NAMALWA (cell line): ENCODE results near the gene NPPA.
"Not testable (repeated sequence)": the region's sequence is repeated elsewhere in the genome, so short reads cannot be mapped to it uniquely, and the experiment has no call there.

Experiments used
- DNase-seq: peaks from one replicate; pipeline ENCODE4 v3.0.0-alpha.2; 2015; ENCODE audit warnings: low spot score

The NPPA gene

DNA sequence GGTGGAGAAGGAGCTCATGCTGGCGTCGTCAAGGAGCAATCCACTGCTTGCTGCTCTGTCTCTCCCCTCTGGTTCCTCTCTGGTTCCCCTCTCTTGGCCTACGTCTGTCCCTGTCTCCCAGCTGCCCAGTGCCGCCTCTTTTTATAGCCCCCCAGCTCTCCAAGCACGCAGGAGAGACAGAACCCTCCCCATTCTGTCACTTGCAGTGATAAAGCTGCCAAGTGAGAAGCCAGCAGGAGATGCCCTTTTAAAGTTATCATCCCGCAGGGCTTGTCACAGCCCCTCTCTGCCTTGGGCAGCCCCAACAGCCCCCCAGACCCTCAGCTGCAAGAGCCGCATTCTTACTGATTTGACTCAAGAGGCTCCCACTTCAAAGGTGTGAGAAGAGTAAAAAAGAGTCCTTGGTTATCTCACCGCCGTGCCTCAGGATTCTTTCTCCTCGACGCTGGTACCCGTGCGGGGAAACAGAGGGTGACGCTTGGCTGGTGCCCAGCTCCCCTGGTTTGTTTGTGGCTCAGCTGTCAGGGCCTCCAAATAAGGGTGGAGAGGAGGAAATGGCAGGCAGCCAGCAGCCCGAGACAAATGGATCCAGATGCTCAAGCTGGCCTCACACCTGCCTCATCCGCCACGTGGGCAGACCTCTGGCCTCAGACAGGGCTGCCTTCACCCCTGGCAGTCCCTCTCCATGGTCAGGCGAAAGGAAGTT, at the start of gene NPPA:
NPPA (minus strand) TSS at position 117 of the 706 bp plus-strand sequence; CDS start at position 18, 99 bp downstream.
- peak; percentile 93 for DNase-seq

DNA sequence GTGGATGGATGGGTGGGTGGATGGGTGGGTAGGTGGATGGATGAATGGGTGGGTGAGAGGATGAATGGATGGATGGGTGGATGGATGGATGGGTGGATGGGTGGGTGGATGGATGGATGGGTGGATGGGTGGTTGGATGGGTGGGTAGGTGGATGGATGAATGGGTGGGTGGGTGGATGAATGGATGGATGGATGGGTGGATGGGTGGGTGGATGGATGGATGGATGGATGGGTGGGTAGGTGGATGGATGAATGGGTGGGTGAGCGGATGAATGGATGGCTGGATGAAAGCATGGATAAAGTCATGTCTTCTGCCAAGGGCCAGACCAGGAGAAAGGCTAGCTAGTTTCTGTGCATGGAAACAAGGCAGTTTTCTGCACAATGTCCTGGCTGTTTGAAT, 46.9 kb upstream of the NPPA start:
- not testable (repeated sequence) for DNase-seq

DNA sequence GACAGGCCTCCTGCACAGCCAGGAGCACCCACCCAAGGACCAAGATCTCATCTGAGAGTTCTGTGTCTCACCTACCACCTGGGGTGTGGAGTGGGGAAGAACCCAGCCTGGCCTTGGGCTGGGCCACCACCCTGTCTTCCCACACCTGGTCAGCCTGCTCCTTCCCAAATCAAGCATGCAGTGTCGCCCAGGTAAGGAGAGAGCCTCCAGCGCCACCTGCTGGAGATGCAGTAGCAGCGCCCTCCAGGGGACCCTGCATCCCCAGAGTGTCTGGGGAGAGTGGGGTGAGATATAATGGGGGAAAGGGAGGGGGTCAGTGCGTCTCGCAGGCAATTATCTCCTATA, 46.3 kb upstream of the NPPA start:
- DNase-seq: peak; percentile 79

DNA sequence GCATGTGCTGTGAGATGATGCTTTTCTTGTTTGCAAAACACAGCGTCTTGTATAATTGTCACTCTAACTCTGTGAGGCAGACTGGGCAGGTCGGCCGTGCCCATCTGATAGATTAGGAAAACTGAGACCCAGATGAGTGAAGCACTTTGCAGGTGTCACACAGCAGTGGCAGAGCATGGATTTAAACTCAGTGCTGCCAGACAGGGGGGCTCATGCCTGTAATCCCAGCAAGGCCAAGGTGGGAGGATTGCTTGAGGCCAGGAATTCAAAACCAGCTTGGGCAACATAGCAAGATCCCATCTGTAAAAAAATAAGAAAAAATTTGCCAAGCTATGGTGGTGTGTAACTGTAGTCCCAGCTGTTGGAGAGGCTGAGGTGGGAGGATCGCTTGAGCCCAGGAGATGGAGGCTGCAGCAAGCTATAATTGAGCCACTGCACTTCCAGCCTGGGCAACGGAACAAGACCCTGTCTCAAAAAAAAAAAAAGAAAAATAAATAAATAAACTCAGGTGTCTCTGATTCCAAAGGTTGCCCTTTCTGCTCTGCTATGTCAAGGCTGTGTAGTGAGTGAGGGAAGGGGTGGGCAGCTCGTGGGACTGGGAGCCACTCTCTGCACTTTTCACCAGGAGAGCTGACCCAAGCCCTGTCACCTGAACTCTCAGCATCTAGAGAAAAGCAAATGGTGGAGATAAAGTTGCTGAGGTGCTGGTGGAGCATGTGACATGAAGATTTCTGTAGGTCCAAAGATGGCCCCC, 44.0 kb upstream of the NPPA start:
- DNase-seq: no peak

DNA sequence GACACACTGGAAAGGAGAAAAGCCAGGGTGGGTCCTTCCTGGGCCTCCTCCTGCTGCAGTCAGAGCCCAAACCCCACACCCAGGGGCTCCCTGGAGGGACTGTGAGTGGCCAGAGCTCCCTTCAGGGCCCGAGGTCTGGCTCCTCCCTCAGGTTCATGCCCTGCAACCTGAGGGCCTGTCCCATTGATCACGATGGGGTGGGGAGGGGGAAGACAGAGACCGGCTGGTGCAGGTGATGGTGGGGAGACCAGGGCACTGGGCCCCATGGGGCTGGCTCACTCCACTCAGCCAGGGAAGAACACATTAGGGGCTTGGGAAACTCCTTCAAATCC, 41.3 kb upstream of the NPPA start:
- DNase-seq: no peak

DNA sequence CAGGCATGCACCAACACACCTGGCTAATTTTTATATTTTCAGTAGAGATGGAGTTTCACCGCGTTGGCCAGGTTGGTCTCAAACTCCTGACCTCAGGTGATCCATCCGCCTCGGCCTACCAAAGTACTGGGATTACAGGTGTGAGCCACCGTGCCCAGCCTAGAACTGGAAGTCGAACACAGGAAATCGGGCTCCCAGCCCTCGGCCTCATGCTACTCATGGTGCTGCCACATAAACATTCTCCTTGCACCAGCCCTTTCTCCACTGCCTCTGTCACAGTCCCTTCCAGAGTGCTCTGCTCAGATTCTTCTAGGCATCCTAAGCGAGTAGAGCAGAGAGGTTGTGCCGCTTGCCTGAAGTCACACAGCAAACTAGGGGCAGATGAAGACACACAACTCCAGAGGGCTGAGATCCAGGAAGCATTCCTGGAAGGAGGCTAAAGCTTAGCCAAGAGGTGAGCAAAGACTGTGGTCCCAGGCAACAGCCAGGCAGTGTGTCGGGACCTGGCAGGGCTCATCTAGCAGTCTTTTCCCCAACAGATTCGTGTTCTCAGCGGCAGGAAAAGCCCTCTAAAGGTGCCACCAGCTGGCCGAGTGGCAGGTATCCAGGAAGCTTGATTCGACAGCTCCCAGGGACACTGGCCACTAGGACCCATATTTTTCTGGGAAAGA, 40.8 kb upstream of the NPPA start:
- DNase-seq: no peak

DNA sequence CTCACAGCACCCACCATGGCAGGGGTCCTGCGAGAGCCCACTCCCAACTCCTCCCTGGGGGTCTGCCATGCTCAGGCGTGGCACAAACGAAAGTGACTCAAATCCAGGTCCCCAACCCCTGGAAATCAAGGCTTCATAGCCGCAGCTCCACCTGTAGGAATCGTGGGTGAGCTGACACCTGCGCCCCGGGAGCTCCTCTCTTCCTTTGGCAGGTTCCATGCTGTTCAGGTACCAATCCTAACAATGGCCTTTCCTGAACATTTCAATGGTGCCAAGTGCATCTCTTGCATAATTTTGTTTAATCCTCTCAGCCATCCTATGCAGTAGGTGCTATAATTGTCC, 40.1 kb upstream of the NPPA start:
- DNase-seq: no peak

DNA sequence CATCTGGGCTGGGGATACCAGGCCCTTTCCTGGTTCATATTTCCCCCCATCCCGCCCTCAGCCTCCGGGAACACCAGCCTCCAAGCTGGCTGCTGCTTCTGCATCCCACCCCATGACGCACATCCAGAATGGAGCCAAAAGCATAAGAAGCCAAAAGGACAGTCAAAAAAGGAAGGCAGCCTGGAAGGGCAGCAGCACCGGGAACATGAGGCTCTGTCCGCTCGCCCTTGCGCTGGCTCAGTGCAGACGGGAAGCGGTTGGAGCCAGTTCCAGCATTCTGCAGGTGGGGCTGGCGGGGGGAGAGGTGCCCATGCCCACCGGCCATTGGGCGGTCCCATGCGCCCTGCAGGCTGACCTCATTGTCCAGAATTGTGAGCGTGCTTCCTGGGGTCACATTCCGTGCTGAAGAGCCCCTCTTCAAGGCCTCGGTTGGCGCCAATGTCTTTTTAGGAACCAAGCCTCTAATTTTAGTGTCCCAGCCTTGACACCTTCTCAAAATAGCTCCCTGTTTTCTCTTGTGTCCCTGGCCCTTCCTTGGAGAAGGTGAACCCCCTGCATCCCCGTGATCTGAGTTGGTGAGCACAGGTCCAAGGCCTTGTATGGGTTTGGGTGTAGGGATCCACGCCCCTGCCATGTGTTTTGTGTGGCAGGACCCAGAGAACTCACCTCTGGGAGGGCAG, 39.5 kb upstream of the NPPA start:
- DNase-seq: no peak

DNA sequence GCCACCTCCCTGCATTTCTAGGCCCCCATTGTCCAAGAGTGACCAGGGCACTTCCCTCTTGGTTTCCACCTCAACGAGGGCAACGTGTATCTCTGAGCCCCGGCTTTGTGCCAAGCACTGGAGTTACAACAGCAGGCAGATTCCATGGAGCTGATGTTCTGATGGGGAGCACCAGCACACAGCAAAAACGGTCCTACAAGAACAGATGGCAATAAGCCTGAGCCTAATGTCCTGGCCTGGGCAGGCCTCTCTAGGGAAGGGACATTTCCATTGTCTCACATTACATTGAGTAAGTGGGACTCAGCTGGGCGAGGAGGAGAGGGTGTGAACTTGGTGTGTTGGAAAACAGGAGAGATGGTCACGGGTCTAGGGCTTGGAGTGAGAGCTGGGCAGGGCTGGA, 38.3 kb upstream of the NPPA start:
- DNase-seq: no peak

DNA sequence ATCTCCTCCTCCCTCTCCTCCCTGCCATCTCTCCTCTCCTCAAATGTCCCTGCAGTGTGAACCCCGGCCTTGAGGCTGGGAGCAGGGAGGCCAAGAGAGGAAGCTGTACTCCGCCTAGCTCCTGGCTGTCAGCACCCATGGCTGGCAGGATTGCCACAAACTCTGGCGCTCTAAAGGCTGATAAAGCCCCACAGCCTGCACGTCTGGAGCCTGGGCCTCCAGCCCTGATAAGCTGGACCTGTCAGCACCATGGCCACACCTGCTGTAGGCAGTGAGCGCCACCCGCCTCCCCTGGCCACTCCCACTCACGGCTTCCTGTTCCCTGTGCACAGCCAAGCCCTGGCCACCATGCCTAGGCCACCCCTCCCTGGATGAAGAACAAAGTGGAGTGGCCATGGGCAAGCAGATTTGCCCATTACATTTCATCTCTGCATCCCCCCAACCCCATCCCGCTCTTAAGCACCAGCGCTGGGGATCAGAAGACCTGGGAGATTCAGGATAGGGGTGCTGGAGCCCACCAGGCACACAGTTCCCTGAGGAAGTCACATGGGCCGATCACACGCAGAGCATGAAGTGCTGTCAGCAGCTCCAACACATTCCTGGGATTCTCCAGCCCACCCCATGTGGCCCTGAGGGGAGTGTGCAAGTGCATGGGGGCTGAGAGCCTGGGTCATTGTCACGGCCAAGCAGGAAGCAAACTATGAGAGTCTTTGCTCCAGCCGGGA, 35.4 kb upstream of the NPPA start:
- DNase-seq: no peak

DNA sequence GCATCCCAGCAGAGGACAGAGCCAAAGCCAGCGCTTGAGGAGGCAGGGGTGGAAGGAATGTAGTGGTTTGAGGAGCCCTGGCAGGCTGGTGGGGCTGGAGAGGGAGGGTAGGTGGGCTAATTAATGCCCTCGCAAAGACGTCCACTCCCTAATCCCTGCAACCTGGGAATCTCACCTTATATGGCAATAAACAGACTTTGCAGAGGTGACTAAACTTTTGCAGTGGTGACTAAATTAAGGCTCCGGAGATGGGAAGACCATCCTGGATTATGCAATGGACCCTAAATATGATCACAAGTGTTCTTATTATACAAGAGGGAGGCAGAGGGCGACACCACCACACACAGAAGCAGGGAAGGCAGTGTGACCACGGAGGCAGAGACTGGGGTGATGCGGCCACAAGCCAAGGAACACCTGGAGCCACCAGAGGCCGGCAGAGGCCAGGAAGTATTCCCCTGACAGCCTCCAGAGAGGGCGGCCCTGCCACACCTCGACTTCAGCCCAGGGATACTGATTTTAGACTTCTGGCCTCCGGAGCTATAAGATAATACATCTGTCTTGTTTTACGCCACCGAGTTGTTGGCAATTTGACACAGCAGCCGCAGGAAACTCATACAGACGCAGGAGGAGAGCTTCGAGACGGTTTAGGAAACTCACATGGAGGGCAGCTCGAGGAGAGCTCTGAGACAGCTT, 34.3 kb upstream of the NPPA start:
- no peak for DNase-seq

DNA sequence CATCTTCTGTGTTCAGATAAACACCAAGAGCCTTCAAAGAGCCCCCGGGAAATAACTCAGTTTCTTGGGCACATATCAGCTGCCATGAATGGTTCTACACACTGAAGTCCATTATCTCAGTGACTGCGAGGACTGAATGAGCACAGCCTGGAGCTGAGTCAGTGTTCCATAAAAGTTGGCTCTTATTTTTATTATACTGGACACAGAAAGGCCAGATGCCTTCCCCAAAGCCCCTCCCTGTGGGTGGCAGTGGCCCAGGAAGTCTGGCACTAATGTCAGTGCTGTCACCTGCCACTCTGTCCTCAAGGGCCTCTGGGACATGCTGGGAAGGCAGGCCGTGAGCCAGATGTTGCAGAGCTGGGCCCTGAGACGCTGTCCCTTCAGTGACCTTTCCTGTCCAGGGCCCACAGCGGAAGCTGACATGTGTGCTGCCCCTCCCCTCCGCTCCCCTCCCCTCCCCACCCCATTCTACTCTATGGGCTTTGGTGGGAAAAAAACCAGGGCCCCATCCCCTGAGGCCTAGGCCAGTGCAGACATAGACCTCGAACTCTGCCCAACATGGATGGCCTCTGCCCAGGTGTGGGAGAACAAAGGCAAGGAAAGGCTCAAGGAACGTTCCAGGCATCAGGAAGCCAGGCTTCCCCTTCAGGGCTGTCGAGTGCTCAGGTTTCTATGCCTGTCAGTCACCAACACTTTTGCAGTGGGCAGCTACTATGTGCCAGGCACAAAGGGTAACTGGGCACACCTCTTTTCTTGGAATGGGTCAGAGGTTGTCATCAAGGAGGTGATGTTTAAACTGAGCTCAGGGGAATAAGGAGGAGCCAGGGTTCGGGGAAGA, 33.5 kb upstream of the NPPA start:
- DNase-seq: no peak

DNA sequence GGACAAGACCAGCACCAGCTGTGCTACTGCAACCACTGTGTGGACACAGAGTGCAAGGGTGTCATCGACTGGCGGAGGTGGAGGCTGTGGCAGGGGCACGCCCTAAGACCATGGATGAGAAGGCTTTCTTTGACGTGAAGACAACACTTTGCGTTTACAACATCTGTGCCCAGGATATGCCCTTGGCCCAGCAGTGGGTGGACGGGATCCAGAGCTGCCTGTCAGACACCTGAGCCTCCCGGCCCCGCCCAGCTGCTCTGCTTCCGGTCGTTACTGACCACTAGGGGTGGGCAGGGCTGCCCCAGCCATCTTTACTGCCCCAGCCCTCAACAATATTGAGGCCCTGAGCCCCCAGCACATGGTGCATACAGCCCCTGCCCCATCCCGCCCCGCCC, 32.6 kb upstream of the NPPA start:
- DNase-seq: no peak

DNA sequence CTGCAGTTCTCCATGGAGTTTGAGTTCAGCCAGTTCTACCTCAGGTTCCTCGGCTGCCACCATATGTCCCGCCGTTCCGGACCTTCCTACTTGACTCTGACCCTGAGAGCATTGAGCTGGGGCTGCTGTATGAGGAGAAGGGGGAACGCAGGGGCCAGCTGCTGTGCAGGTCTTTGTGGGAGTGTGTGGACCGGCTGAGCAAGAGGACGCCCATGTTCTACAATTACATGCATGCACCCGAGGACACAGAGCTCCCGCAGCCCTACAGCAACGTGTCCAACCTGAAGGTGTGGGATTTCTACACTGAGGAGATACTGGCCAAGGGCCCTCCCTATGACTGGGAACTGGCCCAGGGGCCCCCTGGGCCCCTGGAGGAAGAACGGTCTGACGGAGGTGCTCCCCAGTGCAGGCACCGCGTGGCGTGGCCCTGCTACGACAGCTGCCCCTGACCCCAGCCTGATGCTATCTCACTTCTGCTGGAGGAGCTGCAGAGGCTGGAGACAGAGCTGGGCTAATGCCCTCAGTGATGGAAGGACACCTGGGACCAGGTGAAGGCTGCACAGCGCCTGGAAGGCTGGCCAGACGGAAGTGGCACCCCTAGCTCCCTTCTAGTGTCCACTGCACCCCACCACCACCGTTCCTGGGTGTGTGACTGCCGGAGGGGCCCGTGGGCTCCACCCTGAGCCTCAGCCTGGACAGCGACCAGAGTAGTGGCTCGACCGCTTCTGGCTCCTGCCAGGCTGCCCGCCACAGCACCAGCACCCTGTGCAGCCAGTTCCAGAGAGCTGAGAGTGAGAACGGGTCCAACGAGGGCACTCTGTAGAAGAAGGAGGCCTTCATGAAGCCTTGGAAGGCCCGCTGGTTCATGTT, 32.0 kb upstream of the NPPA start:
- no peak for DNase-seq

DNA sequence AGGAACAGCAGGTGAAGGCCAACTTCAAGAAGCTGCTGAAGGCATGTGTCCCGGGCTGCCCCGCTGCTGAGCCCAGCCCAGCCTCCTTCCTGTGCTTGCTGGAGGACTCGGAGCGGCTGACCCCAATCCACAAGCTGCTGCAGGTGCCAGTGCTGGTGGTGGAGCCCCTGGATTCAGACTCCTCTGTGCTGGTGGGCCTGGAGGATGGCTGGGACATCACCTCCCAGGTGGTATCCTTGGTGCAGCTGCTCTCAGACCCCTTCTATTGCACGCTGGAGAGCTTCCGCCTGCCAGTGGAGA, 31.3 kb upstream of the NPPA start:
- DNase-seq: no peak

DNA sequence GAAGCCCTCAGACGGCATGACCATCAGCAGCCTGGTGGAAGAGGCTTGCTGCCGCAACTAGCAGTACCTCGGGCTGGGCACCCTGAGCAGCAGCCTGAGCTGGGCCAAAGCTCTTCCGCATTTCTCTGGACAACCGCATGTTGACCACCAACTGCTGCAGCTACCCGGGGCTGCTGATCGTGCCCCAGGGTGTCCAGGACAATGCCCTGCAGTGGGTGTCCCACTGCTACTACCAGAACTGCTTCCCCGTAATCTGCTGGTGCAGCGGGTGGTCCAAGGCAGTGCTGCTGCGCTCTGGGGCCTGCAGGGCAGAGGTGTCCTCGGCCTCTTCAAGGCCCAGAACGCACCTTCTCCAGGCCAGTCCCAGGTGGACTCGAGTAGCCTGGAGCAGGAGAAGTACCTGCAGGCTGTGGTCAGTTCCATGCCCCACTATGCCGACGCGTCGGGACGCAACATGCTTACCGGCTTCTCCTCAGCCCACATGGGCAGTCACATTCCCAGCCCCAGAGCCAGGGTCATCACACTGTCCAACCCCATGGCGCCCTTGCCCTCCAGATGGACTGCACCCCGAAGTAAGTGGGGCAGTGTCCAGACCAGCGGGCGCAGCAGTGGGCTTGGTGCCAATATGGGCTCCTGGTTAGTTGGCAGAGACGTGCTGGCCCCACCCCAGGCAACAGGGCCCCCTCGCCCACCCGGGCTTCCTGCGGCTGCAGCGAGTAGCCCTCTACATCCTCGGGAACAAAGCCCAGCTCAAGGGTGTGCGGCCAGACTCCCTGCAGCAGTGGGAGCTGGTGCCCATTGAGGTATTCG, 30.7 kb upstream of the NPPA start:
- no peak for DNase-seq

DNA sequence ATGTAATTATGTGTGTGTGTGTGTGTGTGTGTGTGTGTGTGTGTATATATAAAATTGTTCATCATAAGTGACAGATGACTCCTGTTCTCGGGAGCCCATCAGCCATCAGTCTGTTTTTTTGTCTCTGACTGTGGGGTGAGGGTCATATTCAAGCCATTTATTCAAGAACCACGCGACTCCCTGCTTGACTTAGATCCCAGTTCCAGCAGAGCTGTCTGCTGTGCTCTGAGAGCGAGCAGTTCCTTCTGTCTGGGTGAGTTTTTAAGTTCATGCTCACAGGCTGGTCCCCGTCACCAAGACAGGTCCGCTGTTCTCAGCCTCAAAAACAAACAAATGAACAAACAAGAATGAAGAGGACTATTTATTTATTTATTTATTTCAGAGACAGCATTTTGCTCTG, 29.5 kb upstream of the NPPA start:
- DNase-seq: no peak

DNA sequence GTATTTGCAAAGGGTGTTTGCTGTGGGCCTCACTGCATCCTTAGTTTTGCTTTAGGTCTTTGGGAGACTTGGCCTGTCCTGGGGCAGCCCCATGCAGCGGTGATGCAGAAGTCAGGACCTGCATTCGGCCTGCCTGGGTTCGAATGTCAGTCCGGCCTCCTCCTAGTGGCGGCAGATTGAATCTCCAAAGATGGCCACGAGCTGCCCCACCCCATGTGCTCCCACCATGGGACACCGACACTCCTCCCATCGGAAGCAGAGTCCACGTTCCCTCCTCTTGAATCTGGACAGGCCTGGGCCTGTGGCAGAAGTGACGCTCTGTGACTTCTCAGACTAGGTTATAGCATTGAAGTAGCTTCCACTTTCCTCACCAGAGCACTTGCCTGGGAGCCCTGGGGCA, 27.5 kb upstream of the NPPA start:
- no peak for DNase-seq

DNA sequence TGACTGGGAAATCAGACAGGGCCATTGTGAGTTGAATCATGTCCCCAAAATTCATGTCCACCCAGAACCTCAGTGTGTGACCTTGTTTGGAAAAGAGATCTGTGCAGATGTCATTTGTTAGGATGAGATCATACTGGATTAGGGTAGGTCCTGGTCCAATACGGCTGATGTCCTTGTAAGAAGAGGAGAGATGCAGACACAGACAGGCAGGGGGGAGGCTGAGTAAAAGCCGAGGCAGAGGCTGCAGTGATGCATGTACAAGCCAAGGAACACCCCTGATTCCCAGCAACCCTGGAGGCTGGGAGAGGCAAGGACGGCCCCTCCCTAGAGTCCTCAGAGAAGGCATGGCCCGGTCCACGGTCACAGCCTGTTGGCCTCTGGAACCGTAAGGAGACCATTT, 27.0 kb upstream of the NPPA start:
- no peak for DNase-seq
